ENCODE measurements around the gene MFSD2A.
A peak's percentile ranks its signal among the peaks of the same experiment; 100 is the strongest.
"Not testable (repeated sequence)": the region's sequence is repeated elsewhere in the genome, so short reads cannot be mapped to it uniquely, and the experiment has no call there.

Gene MFSD2A

GRCh38 chr1:39940980-39941871, 13.7 kb upstream of the MFSD2A start:
- DNase-seq, result no peak

GRCh38 chr1:39943471-39944290, 11.3 kb upstream of the MFSD2A start:
- DNase-seq, result no peak

- DNase-seq, result no peak
These were observed 10.4 kb upstream of the MFSD2A start for GRCh38 chr1:39944410-39945112.

- DNase-seq, result no peak
These were observed 8.7 kb upstream of the MFSD2A start for GRCh38 chr1:39946216-39946615.

GRCh38 chr1:39947260-39947659, 7.7 kb upstream of the MFSD2A start:
- no peak for DNase-seq

GRCh38 chr1:39949891-39950290, 5.1 kb upstream of the MFSD2A start:
- DNase-seq, result no peak

GRCh38 chr1:39951926-39952325, 3.0 kb upstream of the MFSD2A start:
- no peak for DNase-seq

- DNase-seq, result peak; percentile 25
These were observed 2.4 kb upstream of the MFSD2A start for GRCh38 chr1:39952359-39953110.

GRCh38 chr1:39954324-39954869, 548 bp upstream of the MFSD2A start:
- no peak for DNase-seq

- peak; percentile 26 for DNase-seq
These were observed 898 bp downstream of the MFSD2A start for GRCh38 chr1:39955547-39956539.

- DNase-seq, result no peak
These were observed 2.5 kb downstream of the MFSD2A start for GRCh38 chr1:39957299-39958015.

GRCh38 chr1:39958403-39959200, 3.7 kb downstream of the MFSD2A start:
- DNase-seq, result no peak

- DNase-seq, result no peak
These were observed 4.8 kb downstream of the MFSD2A start for GRCh38 chr1:39959651-39960333.

GRCh38 chr1:39960431-39960958, 5.5 kb downstream of the MFSD2A start:
- DNase-seq, result peak; percentile 25

- no peak for DNase-seq
These were observed 7.5 kb downstream of the MFSD2A start for GRCh38 chr1:39962450-39962825.

GRCh38 chr1:39962964-39963363, 8.0 kb downstream of the MFSD2A start:
- DNase-seq, result not testable (repeated sequence)

GRCh38 chr1:39964552-39964951, 9.6 kb downstream of the MFSD2A start:
- no peak for DNase-seq

GRCh38 chr1:39965044-39965443, 10.1 kb downstream of the MFSD2A start:
- no peak for DNase-seq

- no peak for DNase-seq
These were observed 14.1 kb downstream of the MFSD2A start for GRCh38 chr1:39969048-39969447.
